ENCODE data around the gene TRUB1. TPM values are rescaled to one million over a fixed set of nuclear protein-coding genes. Genes with fewer than 3 reads are reported as not detected.
A peak's percentile ranks its signal among the peaks of the same experiment; 100 is the strongest.

Gene TRUB1
- total RNA-seq, 4 donors from 2014 or later = 8.6 to 11.6 (median 10.0) TPM

DNA sequence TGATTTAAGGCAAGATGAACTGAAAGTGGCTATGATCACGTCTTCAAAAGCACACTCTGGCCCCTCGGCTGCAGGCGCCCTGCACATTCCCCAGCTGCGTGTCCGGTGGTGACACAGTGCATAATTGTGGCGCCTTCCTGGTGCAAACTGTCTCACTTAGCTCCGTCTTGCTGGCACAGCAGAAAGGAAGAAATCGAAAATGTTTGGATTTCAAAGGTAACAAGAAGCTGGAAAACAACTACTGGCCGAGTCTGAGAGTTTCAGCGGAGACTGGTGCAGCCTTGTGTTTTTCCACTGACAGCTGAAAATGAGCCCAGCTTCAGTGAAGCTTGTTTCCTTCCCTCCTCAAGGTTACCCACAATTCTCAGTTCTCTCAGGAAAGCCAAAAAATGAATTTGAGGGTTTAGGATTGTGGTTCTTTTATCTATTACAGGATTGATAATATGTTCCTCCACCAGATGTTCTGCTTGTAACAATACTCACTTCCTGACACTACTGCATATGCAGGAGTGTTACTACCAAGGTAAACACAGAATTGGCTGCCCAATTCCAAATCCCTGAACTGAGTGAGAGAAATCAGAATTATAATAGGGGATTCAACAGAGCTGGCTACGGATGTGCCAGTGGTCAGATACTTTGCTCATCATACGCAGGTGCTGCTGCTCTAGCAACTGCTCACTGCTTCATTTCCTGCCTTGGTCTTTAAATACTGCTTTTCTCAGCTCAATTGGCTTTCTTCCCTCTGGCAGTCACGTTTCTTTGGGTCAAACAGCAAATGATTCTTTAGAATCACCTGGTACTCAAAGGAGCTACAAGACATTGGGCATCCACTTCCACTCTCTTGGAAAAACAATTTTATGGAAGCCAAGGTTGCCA lies 63.7 kb downstream of the TRUB1 start:
- TF ChIP-seq POLR2AphosphoS5 (IDR thresholded peaks at IDR 0.05) (no peak), POLR2A (IDR thresholded peaks at IDR 0.05; ENCODE audit: low read depth) (no peak), EP300 (IDR thresholded peaks at IDR 0.05) (no peak)
- TF ChIP-seq, protein P1, sequence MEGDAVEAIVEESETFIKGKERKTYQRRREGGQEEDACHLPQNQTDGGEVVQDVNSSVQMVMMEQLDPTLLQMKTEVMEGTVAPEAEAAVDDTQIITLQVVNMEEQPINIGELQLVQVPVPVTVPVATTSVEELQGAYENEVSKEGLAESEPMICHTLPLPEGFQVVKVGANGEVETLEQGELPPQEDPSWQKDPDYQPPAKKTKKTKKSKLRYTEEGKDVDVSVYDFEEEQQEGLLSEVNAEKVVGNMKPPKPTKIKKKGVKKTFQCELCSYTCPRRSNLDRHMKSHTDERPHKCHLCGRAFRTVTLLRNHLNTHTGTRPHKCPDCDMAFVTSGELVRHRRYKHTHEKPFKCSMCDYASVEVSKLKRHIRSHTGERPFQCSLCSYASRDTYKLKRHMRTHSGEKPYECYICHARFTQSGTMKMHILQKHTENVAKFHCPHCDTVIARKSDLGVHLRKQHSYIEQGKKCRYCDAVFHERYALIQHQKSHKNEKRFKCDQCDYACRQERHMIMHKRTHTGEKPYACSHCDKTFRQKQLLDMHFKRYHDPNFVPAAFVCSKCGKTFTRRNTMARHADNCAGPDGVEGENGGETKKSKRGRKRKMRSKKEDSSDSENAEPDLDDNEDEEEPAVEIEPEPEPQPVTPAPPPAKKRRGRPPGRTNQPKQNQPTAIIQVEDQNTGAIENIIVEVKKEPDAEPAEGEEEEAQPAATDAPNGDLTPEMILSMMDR (IDR thresholded peaks at IDR 0.05) = no peak
- H3K27me3 ChIP-seq = peaks cover 0 to 3% (median 0%) of the 10 kb centered on the region in 4 donors
- no peaks in the 10 kb centered on the region for H3K9me3 ChIP-seq
- H3K4me3 ChIP-seq = peak overlapping the region; percentile 27 to 39 (median 31)
- no peak for DNase-seq (ENCODE audit: extremely low spot score)
- 51% methylated on average over 8 of the region's 13 CpGs for WGBS
- intact Hi-C loops (cut with DNase I) = no loop called here
- H3K36me3 ChIP-seq = no peaks in the 10 kb centered on the region
- H3K4me1 ChIP-seq = peaks cover 0 to 12% (median 5%) of the 10 kb centered on the region in 4 donors
- peak overlapping the region; percentile 32 to 60 (median 52) for H3K27ac ChIP-seq (replicated peaks in 1 of 4)

DNA sequence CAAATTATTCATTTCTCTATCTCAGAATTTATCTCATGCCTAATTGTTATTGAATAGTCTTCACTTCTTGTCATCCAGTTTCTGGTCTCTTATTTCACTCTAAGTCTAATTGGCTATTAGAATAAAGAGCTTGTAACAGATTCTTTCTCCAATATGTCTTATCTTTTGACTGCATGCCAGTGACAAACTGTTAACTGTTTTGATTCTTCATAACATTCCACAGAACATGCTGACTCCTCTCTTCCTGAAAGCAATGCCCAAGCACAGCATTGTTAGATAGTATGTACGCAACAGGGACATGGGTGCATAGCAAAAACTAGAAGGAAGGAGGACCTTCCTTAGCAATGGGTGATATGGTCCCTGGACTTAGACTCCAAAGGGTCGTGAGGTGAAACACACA lies 65.4 kb downstream of the TRUB1 start:
- no peaks in the 10 kb centered on the region for H3K9me3 ChIP-seq
- DNase-seq (ENCODE audit: extremely low spot score) = no peak
- no peak overlapping the region for H3K27ac ChIP-seq (replicated peaks in 1 of 4)
- H3K4me1 ChIP-seq = peaks cover 0 to 12% (median 5%) of the 10 kb centered on the region in 4 donors
- TF ChIP-seq, protein P1 (IDR thresholded peaks at IDR 0.05) = no peak
- TF ChIP-seq EP300 (IDR thresholded peaks at IDR 0.05) (no peak), POLR2AphosphoS5 (IDR thresholded peaks at IDR 0.05) (no peak), POLR2A (IDR thresholded peaks at IDR 0.05; ENCODE audit: low read depth) (no peak)
- no peaks in the 10 kb centered on the region for H3K36me3 ChIP-seq
- WGBS = 100% methylated on average over 2 of the region's 2 CpGs
- intact Hi-C loops (cut with DNase I) = no loop called here
- H3K4me3 ChIP-seq = no peak overlapping the region
- H3K27me3 ChIP-seq = peaks cover 0 to 3% (median 0%) of the 10 kb centered on the region in 4 donors

DNA sequence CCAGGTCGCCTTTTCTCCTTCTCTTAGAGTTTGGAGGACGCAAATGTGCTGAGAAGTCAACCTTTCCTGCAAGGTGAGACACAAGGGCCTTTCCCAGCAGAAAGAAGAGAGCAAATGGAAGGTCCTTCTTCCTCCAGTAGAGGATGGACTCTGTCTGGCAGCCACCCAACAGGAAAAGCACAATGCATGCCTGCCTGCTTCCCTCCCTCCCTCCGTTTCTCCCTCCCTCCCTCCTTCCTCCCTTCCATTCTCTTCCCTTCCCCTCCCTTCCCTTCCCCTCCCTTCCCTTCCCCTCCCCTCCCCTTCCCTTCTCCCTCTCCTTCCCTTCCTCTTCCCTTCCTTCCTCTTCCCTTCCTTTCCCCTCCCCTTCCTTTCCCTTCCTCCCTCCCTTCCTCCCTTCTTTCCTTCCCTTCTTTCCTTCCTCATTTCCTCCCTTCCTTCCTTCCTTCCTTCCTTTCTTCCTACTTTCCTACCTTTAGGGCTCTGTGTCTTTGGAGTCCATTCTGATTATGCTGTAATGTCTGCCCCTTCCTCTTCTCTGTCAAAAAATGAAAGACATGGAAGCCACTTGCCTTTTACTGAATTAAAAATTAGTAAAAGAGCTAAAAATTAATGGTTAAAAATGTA lies 66.4 kb downstream of the TRUB1 start:
- Histone ChIP-seq H3K27ac (replicated peaks in 1 of 4) (no peak overlapping the region), H3K4me1 (peaks cover 0 to 12% (median 5%) of the 10 kb centered on the region in 4 donors), H3K4me3 (no peak overlapping the region), H3K36me3 (no peaks in the 10 kb centered on the region), H3K9me3 (no peaks in the 10 kb centered on the region), H3K27me3 (peaks cover 0 to 3% (median 0%) of the 10 kb centered on the region in 4 donors)
- 75% methylated on average over 3 of the region's 3 CpGs for WGBS
- DNase-seq (ENCODE audit: extremely low spot score) = no peak
- intact Hi-C loops (cut with DNase I) = no loop called here
- TF ChIP-seq POLR2AphosphoS5 (IDR thresholded peaks at IDR 0.05) (no peak), EP300 (IDR thresholded peaks at IDR 0.05) (no peak), POLR2A (IDR thresholded peaks at IDR 0.05; ENCODE audit: low read depth) (no peak)
- TF ChIP-seq, protein P1 (IDR thresholded peaks at IDR 0.05) = no peak

DNA sequence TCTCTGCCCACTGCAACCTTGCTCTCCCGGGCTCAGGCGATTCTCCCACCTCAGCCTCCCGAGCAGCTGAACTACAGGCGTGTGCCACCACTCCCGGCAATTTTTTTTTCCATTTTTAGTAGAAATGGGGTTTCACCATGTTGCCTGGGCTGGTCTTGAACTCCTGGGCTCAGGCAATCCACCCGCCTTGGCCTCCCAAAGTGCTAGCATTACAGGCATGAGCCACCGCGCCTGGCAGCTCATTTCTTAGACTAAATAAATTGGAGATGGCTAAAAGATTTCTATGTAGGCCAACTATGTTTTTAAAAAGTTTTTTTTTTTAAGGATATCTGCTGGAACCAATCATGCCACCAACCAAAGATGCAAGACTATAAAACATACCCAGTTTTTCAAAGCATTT lies 67.8 kb downstream of the TRUB1 start:
- no peak overlapping the region for H3K27ac ChIP-seq (replicated peaks in 1 of 4)
- no peak overlapping the region for H3K4me3 ChIP-seq
- peaks cover 0 to 3% (median 0%) of the 10 kb centered on the region in 4 donors for H3K27me3 ChIP-seq
- TF ChIP-seq POLR2AphosphoS5 (IDR thresholded peaks at IDR 0.05) (no peak), EP300 (IDR thresholded peaks at IDR 0.05) (no peak)
- TF ChIP-seq, protein P1 (IDR thresholded peaks at IDR 0.05) = no peak
- H3K36me3 ChIP-seq = no peaks in the 10 kb centered on the region
- peaks cover 0 to 12% (median 5%) of the 10 kb centered on the region in 4 donors for H3K4me1 ChIP-seq
- WGBS = 95% methylated on average over 8 of the region's 8 CpGs
- intact Hi-C loops (cut with DNase I) = no loop called here
- no peaks in the 10 kb centered on the region for H3K9me3 ChIP-seq
- DNase-seq (ENCODE audit: extremely low spot score) = no peak

Data from esophagus muscularis mucosa (tissue), 4 donors.